Right atrium auricular region (tissue), 2 donors: Measurements from ENCODE around the gene RNU2-1. TPM values are rescaled to one million over a fixed set of nuclear protein-coding genes. Genes with fewer than 3 reads are reported as not detected.

Experiments used
- DNase-seq: peaks from one replicate; pipeline ENCODE4 v3.0.0-alpha.2; 2019; ENCODE audit warnings: low spot score
- H3K27ac ChIP-seq, 2 donors: fragments of 200-600 bp; sonication (generic); 1 replicate in 1 of 2; 2 replicates in 1 of 2; pipeline ENCODE4 v1.5.1; 2016 to 2019
- H3K27me3 ChIP-seq, 2 donors: fragments of 200-600 bp; sonication (generic); one replicate each; pipeline versions ENCODE4 v1.5.1 to v1.6.0; 2017 to 2019
- H3K36me3 ChIP-seq: fragments of 200-600 bp; sonication (generic); one replicate; pipeline ENCODE4 v1.5.1; 2016
- H3K4me1 ChIP-seq, 2 donors: fragments of 200-600 bp; sonication (generic); one replicate each; pipeline versions ENCODE4 v1.5.1 to v1.6.0; 2017 to 2019
- H3K4me3 ChIP-seq, 2 donors: fragments of 200-600 bp; sonication (generic); 1 replicate in 1 of 2; 2 replicates in 1 of 2; pipeline ENCODE4 v1.5.1; 2017 to 2019; ENCODE audit warnings: mild to moderate bottlenecking in 1 of 2, moderate library complexity in 1 of 2
- H3K9me3 ChIP-seq, 2 donors: fragments of 200-600 bp; sonication (generic); one replicate each; pipeline ENCODE4 v1.5.1; 2019
- total RNA-seq, 2 donors: library from RNA; depleted of rRNA; stranded (reverse); fragments of >200 nt; gene quantifications; one replicate each; pipeline ENCODE4 v1.1.0, GENCODE V29; 2016
- TF ChIP-seq, protein P1 (sequence below), 2 donors: fragments of 200-600 bp; sonication (generic); IDR thresholded peaks; one replicate each; pipeline ENCODE4 v1.5.1; 2019; ENCODE audit warnings: antibody characterized with exemption in 2 of 2

The RNU2-1 gene
- total RNA-seq, 2 donors from 2014 or later: not detected

DNA sequence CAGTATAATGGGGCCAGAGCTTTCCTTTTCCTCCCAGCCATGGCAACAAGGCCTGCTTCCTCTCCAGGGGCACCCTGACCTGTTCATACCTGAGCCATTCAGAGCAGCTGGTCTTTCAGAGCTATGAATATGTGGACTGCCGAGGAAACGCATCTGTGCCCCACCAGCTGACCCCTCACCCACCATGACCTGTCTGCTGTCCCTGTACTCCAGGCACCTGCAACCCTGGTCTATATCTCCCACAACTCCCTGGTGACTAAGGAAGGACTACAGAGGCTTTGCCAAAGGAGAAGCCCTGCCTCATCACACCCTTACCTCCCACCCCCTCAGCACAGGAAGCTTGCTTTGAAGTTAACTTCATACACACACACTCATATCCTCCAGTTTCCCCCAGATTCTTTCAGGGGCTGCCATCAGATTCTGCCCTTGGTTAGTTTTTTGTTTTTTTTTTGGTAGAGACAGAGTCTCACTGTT lies 16.1 kb downstream of the RNU2-1 start:
- Histone ChIP-seq H3K4me3 (no peak overlapping the region), H3K36me3 (peaks cover 9% of the 10 kb centered on the region), H3K27me3 (no peaks in the 10 kb centered on the region), H3K4me1 (peaks cover 0 to 9% of the 10 kb centered on the region in 2 donors), H3K9me3 (no peaks in the 10 kb centered on the region), H3K27ac (no peak overlapping the region)
- TF ChIP-seq, protein P1, sequence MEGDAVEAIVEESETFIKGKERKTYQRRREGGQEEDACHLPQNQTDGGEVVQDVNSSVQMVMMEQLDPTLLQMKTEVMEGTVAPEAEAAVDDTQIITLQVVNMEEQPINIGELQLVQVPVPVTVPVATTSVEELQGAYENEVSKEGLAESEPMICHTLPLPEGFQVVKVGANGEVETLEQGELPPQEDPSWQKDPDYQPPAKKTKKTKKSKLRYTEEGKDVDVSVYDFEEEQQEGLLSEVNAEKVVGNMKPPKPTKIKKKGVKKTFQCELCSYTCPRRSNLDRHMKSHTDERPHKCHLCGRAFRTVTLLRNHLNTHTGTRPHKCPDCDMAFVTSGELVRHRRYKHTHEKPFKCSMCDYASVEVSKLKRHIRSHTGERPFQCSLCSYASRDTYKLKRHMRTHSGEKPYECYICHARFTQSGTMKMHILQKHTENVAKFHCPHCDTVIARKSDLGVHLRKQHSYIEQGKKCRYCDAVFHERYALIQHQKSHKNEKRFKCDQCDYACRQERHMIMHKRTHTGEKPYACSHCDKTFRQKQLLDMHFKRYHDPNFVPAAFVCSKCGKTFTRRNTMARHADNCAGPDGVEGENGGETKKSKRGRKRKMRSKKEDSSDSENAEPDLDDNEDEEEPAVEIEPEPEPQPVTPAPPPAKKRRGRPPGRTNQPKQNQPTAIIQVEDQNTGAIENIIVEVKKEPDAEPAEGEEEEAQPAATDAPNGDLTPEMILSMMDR (IDR thresholded peaks at IDR 0.05): no peak
- no peak for DNase-seq

- Histone ChIP-seq H3K27ac (no peak overlapping the region), H3K27me3 (no peaks in the 10 kb centered on the region), H3K36me3 (peaks cover 9% of the 10 kb centered on the region), H3K9me3 (no peaks in the 10 kb centered on the region), H3K4me3 (no peak overlapping the region), H3K4me1 (peaks cover 0 to 14% of the 10 kb centered on the region in 2 donors)
- no peak for DNase-seq
- TF ChIP-seq, protein P1 (IDR thresholded peaks at IDR 0.05): no peak
These were observed 16.8 kb downstream of the RNU2-1 start for GRCh38 chr17:43216762-43217613.

- TF ChIP-seq, protein P1 (IDR thresholded peaks at IDR 0.05): no peak
- no peaks in the 10 kb centered on the region for H3K9me3 ChIP-seq
- peaks cover 0 to 16% of the 10 kb centered on the region in 2 donors for H3K4me1 ChIP-seq
- H3K27me3 ChIP-seq: no peaks in the 10 kb centered on the region
- peaks cover 9% of the 10 kb centered on the region for H3K36me3 ChIP-seq
- no peak overlapping the region for H3K27ac ChIP-seq
- no peak for DNase-seq
- H3K4me3 ChIP-seq: no peak overlapping the region
These were observed 17.4 kb downstream of the RNU2-1 start for GRCh38 chr17:43216369-43216761.

DNA sequence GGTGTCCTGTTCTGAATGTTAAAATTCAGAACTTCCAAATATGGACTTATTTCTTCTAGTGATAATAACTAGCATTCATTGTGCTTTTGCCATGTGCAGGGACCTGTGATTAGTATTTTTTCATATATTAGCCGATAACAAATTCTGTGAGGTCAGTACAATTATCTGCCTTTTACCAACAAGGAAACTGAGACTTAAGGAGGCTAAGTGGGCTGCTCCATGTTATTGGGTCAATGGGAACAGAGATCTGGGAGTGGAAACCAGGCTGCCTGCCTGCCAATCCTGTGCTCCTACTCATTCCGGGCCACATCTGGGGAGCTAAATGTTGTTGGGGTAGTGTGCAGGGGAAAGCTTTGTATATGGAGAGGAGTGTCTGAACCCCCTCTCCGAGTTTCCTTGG lies 18.4 kb downstream of the RNU2-1 start:
- no peak overlapping the region for H3K4me3 ChIP-seq
- no peak overlapping the region for H3K27ac ChIP-seq
- peaks cover 0 to 23% of the 10 kb centered on the region in 2 donors for H3K4me1 ChIP-seq
- no peak for DNase-seq
- no peaks in the 10 kb centered on the region for H3K9me3 ChIP-seq
- TF ChIP-seq, protein P1 (IDR thresholded peaks at IDR 0.05): no peak
- H3K27me3 ChIP-seq: no peaks in the 10 kb centered on the region
- H3K36me3 ChIP-seq: peaks cover 9% of the 10 kb centered on the region

DNA sequence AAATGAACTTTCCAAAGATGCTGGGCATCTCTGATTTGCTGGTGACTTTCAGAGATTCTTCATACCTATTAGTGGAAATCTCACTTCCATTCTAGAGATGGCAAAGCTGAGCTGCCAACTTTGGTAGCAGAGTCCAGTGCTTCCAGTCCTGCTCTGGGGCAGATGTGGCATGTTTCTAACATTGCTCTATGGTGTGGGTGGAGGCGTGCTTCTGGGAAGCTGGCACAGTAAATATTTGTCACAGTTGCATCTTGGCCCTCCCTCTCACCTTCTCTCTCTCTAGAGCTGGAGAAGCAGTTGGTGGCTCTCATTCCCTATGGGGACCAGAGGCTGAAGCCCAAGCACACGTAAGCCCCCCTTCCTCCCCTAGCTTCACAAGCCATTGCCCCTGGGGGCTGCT lies 20.2 kb downstream of the RNU2-1 start:
- TF ChIP-seq, protein P1 (IDR thresholded peaks at IDR 0.05): no peak
- H3K36me3 ChIP-seq: peaks cover 21% of the 10 kb centered on the region

More for the DNA sequence above, 20.2 kb downstream of the RNU2-1 start:
- H3K27ac ChIP-seq: no peak overlapping the region
- peaks cover 0 to 23% of the 10 kb centered on the region in 2 donors for H3K4me1 ChIP-seq
- no peaks in the 10 kb centered on the region for H3K27me3 ChIP-seq
- no peak for DNase-seq
- H3K9me3 ChIP-seq: no peaks in the 10 kb centered on the region
- H3K4me3 ChIP-seq: no peak overlapping the region
